Stimulated activated CD4-positive, alpha-beta T cell treated with anti-CD3 and anti-CD28 coated beads, Interleukin-2, amount 100 ng/mL, for 48 hours (primary cell): ENCODE measurements around the gene TLCD3A.
A peak's percentile ranks its signal among the peaks of the same experiment; 100 is the strongest.
"Not testable (repeated sequence)": the region's sequence is repeated elsewhere in the genome, so short reads cannot be mapped to it uniquely, and the experiment has no call there.

Experiments
- DNase-seq, 2 donors: peaks; one replicate each; pipeline ENCODE4 v3.0.0-alpha.2; 2020

Gene TLCD3A

GRCh38 chr17:750431-751037, 18.1 kb downstream of the TLCD3A start:
- DNase-seq, result no peak

- peak; percentile 35 to 44 for DNase-seq
Observed at GRCh38 chr17:751269-752001, 19.0 kb downstream of the TLCD3A start.

- DNase-seq, result peak; percentile 99 to 100
Observed at GRCh38 chr17:752002-752619, 19.7 kb downstream of the TLCD3A start, which contains the start of gene GEMIN4. Gene GEMIN4, minus strand, starts transcription at chr17:752264. Its CDS starts 122 bp downstream, at chr17:752142.

- DNase-seq, result no peak
Observed at GRCh38 chr17:752620-753219, 20.3 kb downstream of the TLCD3A start.

GRCh38 chr17:753418-753817, 21.0 kb downstream of the TLCD3A start:
- DNase-seq, result no peak

- not testable (repeated sequence) for DNase-seq
Observed at GRCh38 chr17:755319-755961, 23.0 kb downstream of the TLCD3A start.

GRCh38 chr17:756010-756567, 23.7 kb downstream of the TLCD3A start:
- not testable (repeated sequence) for DNase-seq

GRCh38 chr17:759964-760363, 27.6 kb downstream of the TLCD3A start:
- DNase-seq, result no peak

- DNase-seq, result no peak
Observed at GRCh38 chr17:760371-760770, 28.0 kb downstream of the TLCD3A start.

GRCh38 chr17:767076-767475, 34.7 kb downstream of the TLCD3A start:
- no peak for DNase-seq

GRCh38 chr17:773016-773415, 40.6 kb downstream of the TLCD3A start:
- no peak for DNase-seq

- DNase-seq, result no peak
Observed at GRCh38 chr17:773467-774312, 41.3 kb downstream of the TLCD3A start.

- no peak for DNase-seq
Observed at GRCh38 chr17:774313-774584, 41.9 kb downstream of the TLCD3A start.

GRCh38 chr17:778096-778495, 45.7 kb downstream of the TLCD3A start:
- DNase-seq, result no peak

GRCh38 chr17:781805-782731, 49.7 kb downstream of the TLCD3A start, which contains the start of the genes GLOD4 and MRM3:
Gene GLOD4, minus strand, starts transcription at chr17:782280. Its CDS starts 25 bp downstream, at chr17:782255.
Gene MRM3, plus strand, starts transcription at chr17:782353. Its CDS starts 26 bp downstream, at chr17:782379.
- peak; percentile 96 for DNase-seq

GRCh38 chr17:784143-784542, 51.7 kb downstream of the TLCD3A start:
- DNase-seq, result no peak

GRCh38 chr17:785901-786300, 53.5 kb downstream of the TLCD3A start:
- DNase-seq, result not testable (repeated sequence)

- no peak for DNase-seq
Observed at GRCh38 chr17:787641-788221, 55.3 kb downstream of the TLCD3A start.

GRCh38 chr17:788551-788950, 56.2 kb downstream of the TLCD3A start:
- no peak for DNase-seq

- DNase-seq, result no peak
Observed at GRCh38 chr17:789160-789840, 56.9 kb downstream of the TLCD3A start.
